Left renal pelvis (tissue), 4 donors: Measurements from ENCODE around the gene MTCP1. TPM values are rescaled to one million over a fixed set of nuclear protein-coding genes. Genes with fewer than 3 reads are reported as not detected.

Source experiments
- polyA plus RNA-seq, 4 donors: library from polyadenylated mRNA; unstranded; fragments of 120-200 nt; gene quantifications; one replicate each; pipeline ENCODE4 v1.2.1, GENCODE V29; 2013; ENCODE audit not compliant: insufficient read length in 4 of 4

Gene MTCP1
- polyA plus RNA-seq, 4 donors, result 15.1 to 29.1 (median 20.0) TPM

Other genes starting within 250 kb of the MTCP1 start
- gene SMIM9, start 236.5 kb downstream of the MTCP1 start, polyA plus RNA-seq, result not detected
- 10 to 100 TPM; 13.3 to 21.8 (median 17.1) TPM for gene F8A1, start 184.8 kb downstream of the MTCP1 start, polyA plus RNA-seq
- gene F8, start 48.4 kb downstream of the MTCP1 start, polyA plus RNA-seq, result 10 to 100 TPM in 3 of 4 donors, 1 to 10 TPM in 1; 7.8 to 15.6 (median 13.7) TPM
- gene FUNDC2, start 44.3 kb downstream of the MTCP1 start, polyA plus RNA-seq, result 100 to 1,000 TPM; 103 to 129 (median 112) TPM
- gene CMC4, start within 50 bp of the MTCP1 start, polyA plus RNA-seq, result 1 to 10 TPM; 5.9 to 9.4 (median 6.9) TPM
- 10 to 100 TPM; 16.6 to 34.8 (median 27.4) TPM for gene BRCC3, start 372 bp upstream of the MTCP1 start, polyA plus RNA-seq
- 100 to 1,000 TPM in 1 of 4 donors, 10 to 100 TPM in 3; 75.3 to 119 (median 82.7) TPM for gene VBP1, start 145.3 kb upstream of the MTCP1 start, polyA plus RNA-seq
- 1 to 10 TPM; 1.1 to 3.6 (median 3.3) TPM for gene RAB39B, start 193.4 kb upstream of the MTCP1 start, polyA plus RNA-seq